ENCODE data around the gene GALR3.

DNA sequence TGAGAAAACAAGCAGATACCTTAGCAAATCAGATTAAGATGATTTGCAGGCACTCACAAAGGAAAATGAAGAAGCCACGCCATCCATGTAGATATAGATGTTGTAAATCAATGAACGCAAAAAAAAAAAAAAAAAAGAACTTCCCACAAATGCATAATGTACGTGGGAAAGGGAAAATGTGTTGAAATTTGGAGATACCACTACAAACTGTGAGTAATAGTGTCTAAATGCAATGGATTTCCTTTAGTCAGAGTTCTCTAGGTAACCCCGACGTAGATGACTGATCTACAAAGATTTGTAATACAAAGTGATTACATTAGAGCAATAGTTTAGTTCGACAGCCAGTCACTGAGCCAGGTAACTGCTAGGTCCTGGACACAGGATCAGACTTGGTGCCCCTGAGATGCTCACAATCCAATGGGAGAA is 21.7 kb downstream of the GALR3 start:
- TF ChIP-seq EZH2 (IDR thresholded peaks at IDR 0.05; ENCODE audit: borderline replicate concordance), result no peak
- TF ChIP-seq CTCF (IDR thresholded peaks at IDR 0.05; ENCODE audit: poor library complexity), result no peak
